ENCODE data around the gene RASSF8. TPM values are rescaled to one million over a fixed set of nuclear protein-coding genes. Genes with fewer than 3 reads are reported as not detected.

RASSF8 gene
- total and polyA plus RNA-seq, 2 of the 8 experiments (the other 6 are each of a cell fraction or from before 2014, with no cell fraction given), result 6.4 to 46.7 TPM

DNA sequence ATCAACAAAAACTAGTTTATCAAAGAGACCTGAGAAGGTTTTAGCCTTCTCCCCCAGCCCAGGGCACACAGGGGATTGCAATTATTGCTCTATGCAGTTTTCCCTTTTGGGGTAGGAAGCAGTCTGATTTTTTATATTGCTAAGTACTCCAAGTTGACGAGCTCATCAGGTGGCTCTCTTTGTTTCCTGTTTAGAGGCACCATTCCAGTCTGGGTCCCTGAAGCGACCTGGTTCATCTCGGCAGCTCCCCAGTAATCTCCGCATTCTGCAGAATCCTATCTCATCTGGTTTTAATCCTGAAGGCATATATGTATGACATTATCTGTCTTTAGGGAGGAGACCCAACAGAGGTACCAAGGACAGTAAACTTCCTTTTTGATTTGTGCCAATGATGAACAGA lies 110.0 kb downstream of the RASSF8 start:
- FAIRE-seq, result no peak
- CTCF ChIA-PET (ENCODE audit: partially characterized antibody), result interaction anchor here (1.0 to 1.5 kb wide), 4 partner anchors 9 to 39 kb away, joined by 3 to 4 read pairs (median 4); no protein-coding TSS in a partner anchor
- Histone ChIP-seq H3K56ac (replicated peaks; ENCODE audit: insufficient read length, low read depth, low read length) (no peak overlapping the region), H3K4ac (replicated peaks; ENCODE audit: insufficient read length, low read depth, low read length) (no peak overlapping the region), H3K23ac (ENCODE audit: insufficient read length) (no peak overlapping the region), H3K27ac (ENCODE audit: low read depth, low read length) (no peak overlapping the region), H4K5ac (ENCODE audit: insufficient read length, low read depth, low read length) (no peak overlapping the region), H2AFZ (ENCODE audit: low read length) (no peak overlapping the region), H3K18ac (ENCODE audit: extremely low read depth, low read length) (no peak overlapping the region), H4K8ac (ENCODE audit: extremely low read depth, insufficient read depth, low read length) (no peak overlapping the region), H3K23me2 (ENCODE audit: low read depth, low read length) (no peaks in the 10 kb centered on the region), H4K91ac (replicated peaks; ENCODE audit: insufficient read length, low read length) (no peak overlapping the region), H3K4me2 (ENCODE audit: insufficient read depth in 1 of 2, low read depth in 2 of 2, low read length in 2 of 2) (no peak overlapping the region), H3K79me2 (ENCODE audit: control insufficient read depth in 1 of 2, insufficient read depth in 2 of 2, low read length in 2 of 2) (no peaks in the 10 kb centered on the region), H3K27me3 (replicated peaks in 1 of 4; ENCODE audit: control insufficient read depth in 3 of 4, extremely low read depth in 1 of 4, insufficient read depth in 3 of 4, low read length in 3 of 4) (no peaks in the 10 kb centered on the region), H2BK12ac (ENCODE audit: low read depth, low read length) (no peak overlapping the region), H2BK120ac (replicated peaks; ENCODE audit: low read depth, low read length) (no peak overlapping the region), H2AK5ac (ENCODE audit: low read depth, low read length) (no peak overlapping the region), H2BK20ac (ENCODE audit: low read length) (no peak overlapping the region), H2BK15ac (ENCODE audit: low read length) (no peak overlapping the region), H3K14ac (ENCODE audit: insufficient read length) (no peak overlapping the region), H3K79me1 (ENCODE audit: low read depth, low read length) (no peaks in the 10 kb centered on the region), H4K20me1 (replicated peaks in 1 of 2; ENCODE audit: control insufficient read depth in 1 of 2, insufficient read depth in 2 of 2, low read length in 2 of 2) (no peaks in the 10 kb centered on the region), H2BK5ac (ENCODE audit: low read depth, low read length) (no peak overlapping the region), H3K9me3 (ENCODE audit: insufficient read depth in 2 of 2, low read depth in 1 of 2, low read length in 1 of 2) (no peaks in the 10 kb centered on the region), H3K36me3 (ENCODE audit: control insufficient read depth in 2 of 4, insufficient read depth in 4 of 4, low read length in 3 of 4) (no peaks in the 10 kb centered on the region), H3K4me1 (replicated peaks in 1 of 4; ENCODE audit: control insufficient read depth in 3 of 4, insufficient read depth in 4 of 4, low read length in 3 of 4) (peaks cover 0 to 8% (median 6%) of the 10 kb centered on the region in 4 experiments; a peak in 5 of 7 replicates), H3K4me3 (ENCODE audit: extremely low read depth in 1 of 4, insufficient read depth in 2 of 4, low read depth in 3 of 4, low read length in 4 of 4) (no peak overlapping the region), H3K9ac (replicated peaks in 1 of 4; ENCODE audit: extremely low read depth in 1 of 4, low read depth in 3 of 4, low read length in 3 of 4) (no peak overlapping the region)
- WGBS, 2 experiments (ENCODE audit: extremely low coverage in 1 of 2, insufficient coverage in 1 of 2, insufficient read length in 1 of 2, insufficient replicate concordance in 2 of 2, low coverage in 1 of 2, low lambda C conversion rate in 2 of 2, missing lambda C conversion rate in 1 of 2), result 64% methylated on average over 4 of the region's 4 CpGs; no CpG with 5 or more reads in 1 of the 2 experiments
- POLR2A ChIA-PET (ENCODE audit: partially characterized antibody), result interaction anchor here (0.7 kb wide), 1 partner anchor 59 kb away, joined by 3 read pairs; no protein-coding TSS in a partner anchor
- no peak for DNase-seq (ENCODE audit: low read depth in 1 of 2, low spot score in 2 of 2)
- TF ChIP-seq HDAC6 (IDR thresholded peaks at IDR 0.05; ENCODE audit: low read depth, low read length), result no peak
- TF ChIP-seq TCF12 (IDR thresholded peaks at IDR 0.05; ENCODE audit: low read depth, low read length), result no peak
- no peak for TF ChIP-seq EZH2 (IDR thresholded peaks at IDR 0.05; ENCODE audit: low read depth, low read length, severe bottlenecking)
- no peak for TF ChIP-seq KDM1A (IDR thresholded peaks at IDR 0.05; ENCODE audit: borderline replicate concordance, low read length)
- no peak for TF ChIP-seq CTBP2 (IDR thresholded peaks at IDR 0.05; ENCODE audit: borderline replicate concordance, insufficient read depth, insufficient read length, low read length)
- TF ChIP-seq NRF1 (IDR thresholded peaks at IDR 0.05; ENCODE audit: low read depth, low read length), result no peak
- TF ChIP-seq RAD21 (IDR thresholded peaks at IDR 0.05 in 1 of 2, conservative IDR thresholded peaks at IDR 0.05 in 1 of 2; ENCODE audit: low read depth in 2 of 2, low read length in 2 of 2), result no peak
- TF ChIP-seq CHD1 (IDR thresholded peaks at IDR 0.05; ENCODE audit: low read depth, low read length), result no peak
- no peak for TF ChIP-seq SP2 (IDR thresholded peaks at IDR 0.05; ENCODE audit: low read length)
- TF ChIP-seq POLR2AphosphoS5 (IDR thresholded peaks at IDR 0.05; ENCODE audit: low read depth, low read length), result no peak
- no peak for TF ChIP-seq SIN3A (conservative IDR thresholded peaks at IDR 0.05 in 1 of 2, IDR thresholded peaks at IDR 0.05 in 1 of 2; ENCODE audit: low read depth in 1 of 2, low read length in 2 of 2)
- no peak for TF ChIP-seq GABPA (IDR thresholded peaks at IDR 0.05; ENCODE audit: borderline replicate concordance, insufficient read depth, low read length)
- no peak for TF ChIP-seq MAFK (IDR thresholded peaks at IDR 0.05; ENCODE audit: low read depth, low read length)
